Astrocyte (in vitro differentiated cells and primary cell): ENCODE data around the gene ATG13. TPM values are rescaled to one million over a fixed set of nuclear protein-coding genes. Genes with fewer than 3 reads are reported as not detected.

Source experiments
- DNase-seq: peaks from one replicate; pipeline ENCODE4 v3.0.0-alpha.2; 2010; ENCODE audit warnings: low read depth
- FAIRE-seq: peaks from 2 replicates; lab custom pipeline; 2011; peaks lifted over from hg19 to GRCh38; lab: Jason Lieb, UNC
- H2AFZ ChIP-seq: 2 replicates; pipeline ENCODE4 v1.6.0; 2012; ENCODE audit warnings: low read depth, low read length, inconsistent platforms
- H3K27ac ChIP-seq: 2 replicates; pipeline ENCODE4 v1.5.1; 2011; ENCODE audit warnings: low read depth, low read length, inconsistent platforms
- H3K27me3 ChIP-seq: 2 replicates; pipeline ENCODE4 v1.6.0; 2011; ENCODE audit warnings: low read length, inconsistent platforms; ENCODE audit not compliant: insufficient read depth
- H3K36me3 ChIP-seq: 2 replicates; pipeline ENCODE4 v1.5.1; 2011; ENCODE audit warnings: low read length, inconsistent platforms; ENCODE audit not compliant: insufficient read depth
- H3K4me1 ChIP-seq: 2 replicates; pipeline ENCODE4 v1.5.1; 2011; ENCODE audit warnings: low read length, inconsistent platforms; ENCODE audit not compliant: insufficient read depth
- H3K4me2 ChIP-seq: 2 replicates; pipeline ENCODE4 v1.6.0; 2012; ENCODE audit warnings: low read length, inconsistent platforms
- H3K4me3 ChIP-seq: 2 replicates; pipeline ENCODE4 v1.5.1; 2011; ENCODE audit warnings: low read depth, mild to moderate bottlenecking, low read length, inconsistent platforms; ENCODE audit not compliant: insufficient read depth
- H3K79me2 ChIP-seq: 2 replicates; pipeline ENCODE4 v1.6.0; 2012; ENCODE audit warnings: mild to moderate bottlenecking, low read length, inconsistent platforms; ENCODE audit not compliant: insufficient read depth
- H3K9ac ChIP-seq: 2 replicates; pipeline ENCODE4 v1.6.0; 2012; ENCODE audit warnings: mild to moderate bottlenecking, low read length, inconsistent platforms
- H3K9me3 ChIP-seq: 2 replicates; pipeline ENCODE4 v1.5.1; 2012; ENCODE audit warnings: low read depth, mild to moderate bottlenecking, low read length, inconsistent platforms; ENCODE audit not compliant: insufficient read depth
- H4K20me1 ChIP-seq: 2 replicates; pipeline ENCODE4 v1.6.0; 2012; ENCODE audit warnings: low read length, inconsistent platforms; ENCODE audit not compliant: insufficient read depth
- H3K27ac Mint-ChIP-seq: one replicate; pipeline ENCODE4 v1.8.0; 2021; ENCODE audit warnings: mild to moderate bottlenecking, mixed read lengths; ENCODE audit not compliant: unreplicated experiment
- H3K27me3 Mint-ChIP-seq: one replicate; pipeline ENCODE4 v1.8.0; 2021; ENCODE audit warnings: low read depth, mixed read lengths; ENCODE audit not compliant: unreplicated experiment
- H3K36me3 Mint-ChIP-seq: one replicate; pipeline ENCODE4 v1.8.0; 2021; ENCODE audit warnings: low read depth, mixed read lengths; ENCODE audit not compliant: unreplicated experiment
- H3K4me1 Mint-ChIP-seq: one replicate; pipeline ENCODE4 v1.8.0; 2021; ENCODE audit warnings: low read depth, mixed read lengths; ENCODE audit not compliant: unreplicated experiment
- H3K4me3 Mint-ChIP-seq: one replicate; pipeline ENCODE4 v1.8.0; 2021; ENCODE audit warnings: mild to moderate bottlenecking, moderate library complexity, mixed read lengths; ENCODE audit not compliant: unreplicated experiment
- H3K9me3 Mint-ChIP-seq: one replicate; pipeline ENCODE4 v1.8.0; 2021; ENCODE audit warnings: mild to moderate bottlenecking, mixed read lengths; ENCODE audit not compliant: unreplicated experiment
- CTCF ChIP-seq: IDR thresholded peaks from 2 replicates; pipeline ENCODE4 v1.5.1; 2011; ENCODE audit warnings: low read depth, mild to moderate bottlenecking, inconsistent platforms, low read length, moderate library complexity; ENCODE audit not compliant: insufficient read depth
- EZH2 ChIP-seq: IDR thresholded peaks from 2 replicates; pipeline ENCODE4 v1.6.1; 2012; ENCODE audit warnings: mild to moderate bottlenecking, low read length, inconsistent platforms; ENCODE audit not compliant: insufficient read depth
- total RNA-seq: library from RNA; stranded (reverse); gene quantifications from 2 replicates; pipeline ENCODE4 v1.2.1, GENCODE V29; 2021

The ATG13 gene
- total RNA-seq, 1 donor from 2014 or later: 116 TPM

GRCh38 chr11:46617972-46618314 is 590 bp downstream of the ATG13 start:
- Mint-ChIP-seq H3K27me3 (no peaks in the 10 kb centered on the region), H3K4me3 (peak overlapping the region; percentile 97), H3K4me1 (peaks cover 16% of the 10 kb centered on the region), H3K9me3 (no peaks in the 10 kb centered on the region), H3K36me3 (peaks cover 6% of the 10 kb centered on the region), H3K27ac (peak overlapping the region; percentile 100)
- Histone ChIP-seq H3K36me3 (peaks cover 8% of the 10 kb centered on the region), H3K27me3 (no peaks in the 10 kb centered on the region), H3K9ac (peak overlapping the region; percentile 100), H3K27ac (peak overlapping the region; percentile 99), H2AFZ (peak overlapping the region; percentile 81), H3K4me1 (peaks cover 18% of the 10 kb centered on the region), H3K9me3 (no peaks in the 10 kb centered on the region), H3K4me3 (peak overlapping the region; percentile 98), H4K20me1 (peaks cover 8% of the 10 kb centered on the region), H3K4me2 (peak overlapping the region; percentile 94), H3K79me2 (peaks cover 53% of the 10 kb centered on the region)
- no peak for DNase-seq
- FAIRE-seq: no peak
- TF ChIP-seq CTCF: no peak

GRCh38 chr11:46618837-46619236 is 1.5 kb downstream of the ATG13 start:
- peak overlapping the region; percentile 97 for H3K4me3 Mint-ChIP-seq
- H3K36me3 Mint-ChIP-seq: peaks cover 6% of the 10 kb centered on the region
- Histone ChIP-seq H3K9ac (peak overlapping the region; percentile 65), H3K4me2 (peak overlapping the region; percentile 94), H3K79me2 (peaks cover 58% of the 10 kb centered on the region), H4K20me1 (peaks cover 8% of the 10 kb centered on the region), H3K4me3 (peak overlapping the region; percentile 30), H3K36me3 (peaks cover 8% of the 10 kb centered on the region), H3K27ac (no peak overlapping the region), H3K9me3 (no peaks in the 10 kb centered on the region), H2AFZ (no peak overlapping the region), H3K4me1 (peaks cover 18% of the 10 kb centered on the region), H3K27me3 (no peaks in the 10 kb centered on the region)
- H3K27me3 Mint-ChIP-seq: no peaks in the 10 kb centered on the region
- TF ChIP-seq EZH2 (no peak), CTCF (no peak)
- H3K27ac Mint-ChIP-seq: peak overlapping the region; percentile 87
- no peaks in the 10 kb centered on the region for H3K9me3 Mint-ChIP-seq
- H3K4me1 Mint-ChIP-seq: peaks cover 16% of the 10 kb centered on the region
- DNase-seq (no peak), FAIRE-seq (no peak)

- Mint-ChIP-seq H3K27me3 (no peaks in the 10 kb centered on the region), H3K9me3 (no peaks in the 10 kb centered on the region), H3K27ac (no peak overlapping the region), H3K36me3 (peaks cover 25% of the 10 kb centered on the region), H3K4me3 (no peak overlapping the region), H3K4me1 (peaks cover 2% of the 10 kb centered on the region)
- Histone ChIP-seq H3K9ac (no peak overlapping the region), H3K36me3 (peaks cover 16% of the 10 kb centered on the region), H3K4me1 (no peaks in the 10 kb centered on the region), H3K4me3 (no peak overlapping the region), H3K79me2 (peaks cover 66% of the 10 kb centered on the region), H4K20me1 (peaks cover 36% of the 10 kb centered on the region), H2AFZ (no peak overlapping the region), H3K27me3 (no peaks in the 10 kb centered on the region), H3K4me2 (no peak overlapping the region), H3K9me3 (no peaks in the 10 kb centered on the region), H3K27ac (no peak overlapping the region)
- no peak for DNase-seq
- TF ChIP-seq EZH2 (no peak), CTCF (no peak)
- no peak for FAIRE-seq
Measured at GRCh38 chr11:46625406-46625805, 8.1 kb downstream of the ATG13 start.
